ENCODE data around the gene CELSR1. TPM values are rescaled to one million over a fixed set of nuclear protein-coding genes. Genes with fewer than 3 reads are reported as not detected.

CELSR1 gene
- total RNA-seq, 1 experiment from 2014 or later, result 22.6 TPM

- DNase-seq, result no peak
- Histone ChIP-seq H2BK120ac (ENCODE audit: low read depth, low read length, poor library complexity, severe bottlenecking) (no peak overlapping the region), H3K79me1 (ENCODE audit: insufficient read depth, low read depth, low read length, poor library complexity, severe bottlenecking) (no peaks in the 10 kb centered on the region), H3K14ac (ENCODE audit: insufficient read depth, low read length) (no peak overlapping the region), H4K5ac (ENCODE audit: insufficient read length, low read depth, low read length) (no peak overlapping the region), H4K91ac (ENCODE audit: insufficient read length, low read depth, low read length) (no peak overlapping the region), H3K4me2 (ENCODE audit: insufficient read depth, insufficient read length, low read length) (no peak overlapping the region), H3K79me2 (ENCODE audit: insufficient read depth, low read length) (no peaks in the 10 kb centered on the region), H2BK5ac (ENCODE audit: insufficient read length, low read length) (no peak overlapping the region), H4K8ac (replicated peaks; ENCODE audit: insufficient read length, low read depth, low read length) (no peak overlapping the region), H2BK15ac (ENCODE audit: low read depth, low read length) (no peak overlapping the region), H2AK5ac (ENCODE audit: insufficient read length, low read length) (no peak overlapping the region), H2AFZ (ENCODE audit: low read length) (no peak overlapping the region), H3K4ac (ENCODE audit: low read depth, low read length) (no peak overlapping the region), H3K27me3 (ENCODE audit: insufficient read depth, low read length) (no peaks in the 10 kb centered on the region), H3K9me3 (ENCODE audit: control insufficient read depth, low read depth, low read length) (no peaks in the 10 kb centered on the region), H3K56ac (ENCODE audit: insufficient read length, low read depth, low read length) (no peak overlapping the region), H4K20me1 (ENCODE audit: control insufficient read depth, insufficient read depth, insufficient read length) (no peaks in the 10 kb centered on the region), H3T11ph (ENCODE audit: low read length) (no peak overlapping the region), H3K27ac (ENCODE audit: insufficient read length, low read depth, low read length) (no peak overlapping the region), H3K9ac (ENCODE audit: extremely low read depth, insufficient read length, low read length) (no peak overlapping the region), H3K4me1 (ENCODE audit: insufficient read depth, low read length) (no peaks in the 10 kb centered on the region), H3K23ac (ENCODE audit: insufficient read length, low read depth, low read length) (no peak overlapping the region), H2BK20ac (ENCODE audit: low read depth, low read length, poor library complexity, severe bottlenecking) (no peak overlapping the region), H3K23me2 (ENCODE audit: insufficient read length, low read depth, low read length, poor library complexity, severe bottlenecking) (no peaks in the 10 kb centered on the region), H3K18ac (ENCODE audit: insufficient read length, low read depth, low read length) (no peak overlapping the region), H2BK12ac (ENCODE audit: insufficient read length, low read depth, low read length) (no peak overlapping the region)
- no peak for TF ChIP-seq CTCF (conservative IDR thresholded peaks at IDR 0.05)
- no peaks in the 10 kb centered on the region for H3K27me3 Mint-ChIP-seq (ENCODE audit: low read depth)
- H3K9me3 Mint-ChIP-seq, result no peaks in the 10 kb centered on the region
- WGBS (ENCODE audit: extremely low coverage, insufficient read length, low lambda C conversion rate), result no CpG with 5 or more reads among the region's 10 CpGs
- H3K4me1 Mint-ChIP-seq, result no peaks in the 10 kb centered on the region
- peak overlapping the region in 1 of 3 experiments; percentile 40; a peak in 1 of 7 replicates for H3K27ac Mint-ChIP-seq
- no peak overlapping the region for H3K4me3 Mint-ChIP-seq
- H3K36me3 Mint-ChIP-seq (ENCODE audit: insufficient read depth in 1 of 3, low read depth in 3 of 3), result peaks cover 38 to 85% (median 79%) of the 10 kb centered on the region in 3 experiments
Measured at GRCh38 chr22:46319319-46319718, 218.1 kb downstream of the CELSR1 start.

All from H9 (cell line).